ENCODE results near the gene HBQ1. TPM values are rescaled to one million over a fixed set of nuclear protein-coding genes. Genes with fewer than 3 reads are reported as not detected.
"Not testable (repeated sequence)": the region's sequence is repeated elsewhere in the genome, so short reads cannot be mapped to it uniquely, and the experiment has no call there.

Gene HBQ1
- total RNA-seq, 5 donors from 2014 or later (not counting 1 experiment from before 2014, with no cell fraction given), result not detected

DNA sequence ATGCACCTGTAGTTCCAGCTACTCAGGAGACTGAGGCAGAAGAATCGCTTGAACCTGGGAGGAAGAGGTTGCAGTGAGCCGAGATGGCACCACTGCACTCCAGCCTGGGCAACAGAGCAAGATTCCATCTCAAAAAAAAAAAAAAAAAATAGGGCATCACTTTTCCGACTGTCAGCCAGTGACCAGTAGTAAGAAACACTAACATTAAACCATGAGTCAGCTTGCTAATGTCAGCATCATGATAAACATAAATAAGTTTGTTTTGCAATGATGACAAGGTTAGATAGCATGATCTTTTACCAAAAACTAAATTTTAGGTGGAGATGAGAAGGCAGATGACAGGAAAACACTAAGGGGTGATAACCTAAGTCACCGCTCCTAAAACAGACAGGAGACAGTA lies 29.1 kb downstream of the HBQ1 start:
- H3K9me3 ChIP-seq; H3K27ac ChIP-seq (ENCODE audit: low read length); CTCF ChIA-PET; H3K4me3 ChIP-seq (ENCODE audit: control insufficient read depth in 1 of 2, extremely low read depth in 1 of 2, low read length in 1 of 2); ATAC-seq (replicated peaks in 1 of 4); DNase-seq; H3K27me3 Mint-ChIP-seq; H3K27me3 ChIP-seq (replicated peaks in 1 of 2; ENCODE audit: control insufficient read depth in 2 of 2, extremely low read depth in 1 of 2, insufficient read depth in 2 of 2, low read length in 1 of 2); H3K27ac Mint-ChIP-seq; POLR2A ChIA-PET; H3K4me1 ChIP-seq (ENCODE audit: control insufficient read depth in 1 of 2, extremely low read depth in 1 of 2, insufficient read depth in 2 of 2, low read length in 2 of 2); H3K4me3 Mint-ChIP-seq; H3K9me3 Mint-ChIP-seq: not testable (repeated sequence)
- H3K36me3 ChIP-seq (ENCODE audit: control insufficient read depth in 2 of 2, extremely low read depth in 1 of 2, insufficient read depth in 1 of 2, low read length in 1 of 2), result peaks cover 8 to 77% of the 10 kb centered on the region in 2 donors
- WGBS (ENCODE audit: insufficient coverage), result 100% methylated on average over 2 of the region's 4 CpGs
- Mint-ChIP-seq H3K36me3 (peaks cover 36% of the 10 kb centered on the region), H3K4me1 (peaks cover 11 to 13% (median 11%) of the 10 kb centered on the region in 3 donors)

DNA sequence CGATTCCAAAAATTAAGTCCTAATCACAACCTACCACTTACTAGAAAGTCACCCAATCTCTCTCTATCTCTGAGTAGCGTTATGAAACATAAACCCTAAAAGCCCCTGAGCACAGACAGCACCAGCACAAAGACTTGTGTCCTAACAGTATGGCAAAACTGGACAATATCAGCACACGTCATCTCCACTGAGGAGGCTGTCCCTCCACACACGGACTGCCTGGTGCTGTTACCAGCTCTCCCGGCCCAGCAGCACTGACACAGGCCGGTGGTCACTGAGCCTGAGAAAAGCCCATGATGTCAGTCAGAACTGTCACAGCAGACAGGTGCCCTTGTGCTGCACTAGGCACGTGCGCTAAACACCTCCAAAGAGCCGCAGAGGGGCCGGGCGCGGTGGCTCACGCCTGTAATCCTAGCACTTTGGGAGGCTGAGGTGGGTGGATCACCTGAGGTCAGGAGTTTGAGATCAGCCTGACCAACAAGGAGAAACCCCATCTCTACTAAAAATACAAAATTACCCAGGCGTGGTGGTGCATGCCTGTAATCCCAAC lies 31.4 kb downstream of the HBQ1 start:
- ATAC-seq (replicated peaks in 1 of 4); CTCF ChIA-PET; H3K9me3 Mint-ChIP-seq; DNase-seq; H3K4me1 ChIP-seq (ENCODE audit: control insufficient read depth in 1 of 2, extremely low read depth in 1 of 2, insufficient read depth in 2 of 2, low read length in 2 of 2); H3K27me3 ChIP-seq (replicated peaks in 1 of 2; ENCODE audit: control insufficient read depth in 2 of 2, extremely low read depth in 1 of 2, insufficient read depth in 2 of 2, low read length in 1 of 2); H3K4me3 ChIP-seq (ENCODE audit: control insufficient read depth in 1 of 2, extremely low read depth in 1 of 2, low read length in 1 of 2); H3K9me3 ChIP-seq; H3K27ac ChIP-seq (ENCODE audit: low read length); H3K27ac Mint-ChIP-seq; H3K4me3 Mint-ChIP-seq; POLR2A ChIA-PET; H3K27me3 Mint-ChIP-seq: not testable (repeated sequence)
- peaks cover 11 to 13% (median 12%) of the 10 kb centered on the region in 3 donors for H3K4me1 Mint-ChIP-seq
- H3K36me3 Mint-ChIP-seq, result peaks cover 26% of the 10 kb centered on the region
- H3K36me3 ChIP-seq (ENCODE audit: control insufficient read depth in 2 of 2, extremely low read depth in 1 of 2, insufficient read depth in 1 of 2, low read length in 1 of 2), result peaks cover 8 to 72% of the 10 kb centered on the region in 2 donors
- 94% methylated on average over 6 of the region's 14 CpGs for WGBS (ENCODE audit: insufficient coverage)

DNA sequence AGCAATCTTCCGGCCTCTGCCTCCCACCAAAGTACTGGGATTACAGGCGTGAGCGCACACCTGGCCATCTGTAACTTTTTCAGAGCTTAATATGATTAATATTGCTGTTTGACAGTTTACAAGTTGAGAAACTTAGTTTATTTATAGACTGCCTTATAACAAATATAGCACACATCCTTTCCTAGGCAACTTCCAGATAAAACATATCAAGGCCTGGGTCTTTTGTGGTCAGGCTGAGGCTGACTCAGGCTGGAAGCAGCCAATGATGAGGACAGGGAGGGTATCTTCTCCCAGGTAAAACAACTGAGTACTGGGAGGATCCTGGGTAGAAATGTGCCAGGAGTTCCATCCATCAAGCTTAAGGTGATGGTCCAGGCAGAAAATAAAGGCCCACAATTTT lies 32.7 kb downstream of the HBQ1 start:
- no CpG with 5 or more reads among the region's 3 CpGs for WGBS (ENCODE audit: insufficient coverage)
- Mint-ChIP-seq H3K4me1 (peaks cover 10 to 13% (median 12%) of the 10 kb centered on the region in 3 donors), H3K36me3 (peaks cover 24% of the 10 kb centered on the region), H3K9me3 (no peaks in the 10 kb centered on the region), H3K27me3 (no peaks in the 10 kb centered on the region), H3K4me3 (no peak overlapping the region), H3K27ac (no peak overlapping the region)
- Histone ChIP-seq H3K36me3 (ENCODE audit: control insufficient read depth in 2 of 2, extremely low read depth in 1 of 2, insufficient read depth in 1 of 2, low read length in 1 of 2) (peaks cover 8 to 72% of the 10 kb centered on the region in 2 donors), H3K9me3 (no peaks in the 10 kb centered on the region), H3K4me1 (ENCODE audit: control insufficient read depth in 1 of 2, extremely low read depth in 1 of 2, insufficient read depth in 2 of 2, low read length in 2 of 2) (no peaks in the 10 kb centered on the region), H3K4me3 (ENCODE audit: control insufficient read depth in 1 of 2, extremely low read depth in 1 of 2, low read length in 1 of 2) (no peak overlapping the region), H3K27ac (ENCODE audit: low read length) (no peak overlapping the region), H3K27me3 (replicated peaks in 1 of 2; ENCODE audit: control insufficient read depth in 2 of 2, extremely low read depth in 1 of 2, insufficient read depth in 2 of 2, low read length in 1 of 2) (no peaks in the 10 kb centered on the region)
- ATAC-seq (replicated peaks in 1 of 4) (no peak), DNase-seq (no peak)
- ChIA-PET CTCF (no interaction called here), POLR2A (interaction anchor here in 1 of 2 donors (1.2 kb wide), 1 partner anchor 15 kb away, joined by 4 read pairs; no protein-coding TSS in a partner anchor)

DNA sequence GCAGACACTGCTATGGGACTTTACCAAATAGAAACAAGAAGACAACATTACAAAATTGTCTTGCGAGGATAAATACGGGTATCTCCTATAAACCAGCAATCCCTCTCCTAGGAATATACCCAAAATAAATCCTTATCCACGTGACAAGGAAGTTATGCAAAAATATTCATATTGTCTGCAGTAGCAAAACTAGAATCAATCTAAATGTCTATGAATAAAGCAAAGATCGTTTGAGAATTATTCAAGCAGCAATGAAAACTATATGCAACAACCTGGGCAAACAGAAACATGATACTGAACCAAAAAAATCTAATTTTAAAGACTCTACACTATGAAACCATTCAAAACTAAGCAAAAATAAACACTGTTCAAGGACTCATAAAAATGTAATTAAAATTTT lies 39.8 kb downstream of the HBQ1 start:
- WGBS (ENCODE audit: insufficient coverage), result no CpG with 5 or more reads among the region's 4 CpGs
- no peak overlapping the region for H3K27ac ChIP-seq (ENCODE audit: low read length)
- ChIA-PET POLR2A (no interaction called here), CTCF (interaction anchor here in 1 of 2 donors (1.6 kb wide), 1 partner anchor 8 kb away, joined by 7 read pairs; no protein-coding TSS in a partner anchor)
- ATAC-seq (replicated peaks in 1 of 4) (no peak), DNase-seq (no peak)
- H3K36me3 ChIP-seq (ENCODE audit: control insufficient read depth in 2 of 2, extremely low read depth in 1 of 2, insufficient read depth in 1 of 2, low read length in 1 of 2), result peaks cover 8 to 62% of the 10 kb centered on the region in 2 donors
- no peaks in the 10 kb centered on the region for H3K9me3 ChIP-seq
- H3K4me1 ChIP-seq (ENCODE audit: control insufficient read depth in 1 of 2, extremely low read depth in 1 of 2, insufficient read depth in 2 of 2, low read length in 2 of 2), result no peaks in the 10 kb centered on the region
- H3K9me3 Mint-ChIP-seq, result no peaks in the 10 kb centered on the region
- no peak overlapping the region for H3K4me3 ChIP-seq (ENCODE audit: control insufficient read depth in 1 of 2, extremely low read depth in 1 of 2, low read length in 1 of 2)
- peaks cover 10 to 18% (median 16%) of the 10 kb centered on the region in 3 donors for H3K4me1 Mint-ChIP-seq
- H3K27me3 Mint-ChIP-seq, result no peaks in the 10 kb centered on the region
- H3K27ac Mint-ChIP-seq, result no peak overlapping the region
- H3K27me3 ChIP-seq (replicated peaks in 1 of 2; ENCODE audit: control insufficient read depth in 2 of 2, extremely low read depth in 1 of 2, insufficient read depth in 2 of 2, low read length in 1 of 2), result no peaks in the 10 kb centered on the region
- no peak overlapping the region for H3K4me3 Mint-ChIP-seq
- H3K36me3 Mint-ChIP-seq, result peaks cover 24% of the 10 kb centered on the region

GRCh38 chr16:228151-228851 lies 48.0 kb downstream of the HBQ1 start:
- Mint-ChIP-seq H3K27me3 (no peaks in the 10 kb centered on the region), H3K27ac (peak overlapping the region; percentile 80 to 90), H3K4me3 (peak overlapping the region; percentile 83 to 91 (median 90)), H3K36me3 (peaks cover 24% of the 10 kb centered on the region), H3K9me3 (no peaks in the 10 kb centered on the region), H3K4me1 (peaks cover 32 to 33% (median 33%) of the 10 kb centered on the region in 3 donors)
- WGBS (ENCODE audit: insufficient coverage), result 0% methylated on average over 3 of the region's 9 CpGs
- peak in 2 of 4 experiments; percentile 1 to 2 for ATAC-seq (replicated peaks in 1 of 4)
- Histone ChIP-seq H3K4me3 (ENCODE audit: control insufficient read depth in 1 of 2, extremely low read depth in 1 of 2, low read length in 1 of 2) (peak overlapping the region; percentile 76 to 89), H3K36me3 (ENCODE audit: control insufficient read depth in 2 of 2, extremely low read depth in 1 of 2, insufficient read depth in 1 of 2, low read length in 1 of 2) (peaks cover 0 to 31% of the 10 kb centered on the region in 2 donors), H3K27ac (ENCODE audit: low read length) (peak overlapping the region; percentile 81), H3K9me3 (no peaks in the 10 kb centered on the region), H3K27me3 (replicated peaks in 1 of 2; ENCODE audit: control insufficient read depth in 2 of 2, extremely low read depth in 1 of 2, insufficient read depth in 2 of 2, low read length in 1 of 2) (no peaks in the 10 kb centered on the region), H3K4me1 (ENCODE audit: control insufficient read depth in 1 of 2, extremely low read depth in 1 of 2, insufficient read depth in 2 of 2, low read length in 2 of 2) (peaks cover 10 to 15% of the 10 kb centered on the region in 2 experiments)
- peak in 2 of 35 experiments; percentile 5 to 10 for DNase-seq
- ChIA-PET POLR2A (interaction anchor here in 1 of 2 donors (1.1 to 1.2 kb wide), 2 partner anchors 15 to 125 kb away, joined by 4 read pairs; no protein-coding TSS in a partner anchor), CTCF (interaction anchor here in 1 of 2 donors (0.6 to 1.6 kb wide), 5 partner anchors 9 to 173 kb away, joined by 3 to 7 read pairs (median 6); partner anchors contain the start of gene DECR2)

DNA sequence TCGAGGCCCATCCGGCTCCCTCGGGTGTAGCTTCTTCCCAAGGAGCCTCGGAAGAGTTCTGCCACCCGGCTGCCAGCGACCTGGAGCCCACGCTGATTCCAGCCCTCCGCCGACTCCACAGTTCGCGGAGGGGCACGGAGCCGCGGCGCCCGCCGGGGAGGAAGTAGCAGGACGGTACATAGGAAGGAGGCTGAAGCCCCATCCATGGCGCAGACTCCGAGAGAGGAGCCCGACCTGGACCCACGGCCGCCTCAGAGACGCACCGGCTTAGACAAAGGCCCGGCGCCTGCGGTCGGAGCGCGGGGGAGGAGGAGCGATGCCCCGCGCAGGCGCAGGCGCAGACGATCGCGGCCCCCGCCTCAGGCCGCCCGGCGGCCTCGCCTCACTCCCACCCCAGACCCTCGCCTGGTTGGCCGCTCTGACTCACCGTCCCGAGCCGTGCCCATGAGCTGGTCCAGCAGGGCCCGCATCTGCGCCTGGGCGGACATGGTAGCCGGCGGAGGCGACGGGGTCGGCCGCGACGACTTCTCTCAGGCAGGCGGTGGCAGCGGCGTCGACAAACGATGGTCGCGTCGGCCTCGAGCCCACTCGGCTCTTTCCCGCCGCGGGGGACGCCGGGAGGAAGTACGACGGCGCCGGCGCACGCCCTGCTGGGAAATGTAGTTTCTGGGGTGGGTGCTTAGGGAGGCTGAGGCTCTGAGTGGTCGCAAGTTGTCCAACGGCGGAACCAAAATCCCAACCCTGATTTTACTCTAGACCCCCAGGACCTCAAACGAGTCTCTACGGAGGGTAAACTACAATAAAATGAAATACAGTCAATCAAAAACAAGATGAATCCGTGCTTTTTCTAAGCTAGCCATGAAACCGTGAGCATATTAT lies 48.8 kb downstream of the HBQ1 start, which contains the start of gene LUC7L:
LUC7L (minus strand) TSS at position 598 of the 879 bp plus-strand sequence; CDS start at position 488, 110 bp downstream.
- Mint-ChIP-seq H3K9me3 (no peaks in the 10 kb centered on the region), H3K36me3 (peaks cover 24% of the 10 kb centered on the region), H3K4me1 (peaks cover 32 to 33% (median 33%) of the 10 kb centered on the region in 3 donors), H3K27me3 (no peaks in the 10 kb centered on the region), H3K4me3 (peak within 1 kb of the TSS; percentile 83 to 91 (median 90)), H3K27ac (peak within 1 kb of the TSS; percentile 89 to 90)
- Histone ChIP-seq H3K27me3 (replicated peaks in 1 of 2; ENCODE audit: control insufficient read depth in 2 of 2, extremely low read depth in 1 of 2, insufficient read depth in 2 of 2, low read length in 1 of 2) (no peaks in the 10 kb centered on the region), H3K4me1 (ENCODE audit: control insufficient read depth in 1 of 2, extremely low read depth in 1 of 2, insufficient read depth in 2 of 2, low read length in 2 of 2) (peaks cover 10 to 19% of the 10 kb centered on the region in 2 experiments), H3K9me3 (no peaks in the 10 kb centered on the region), H3K36me3 (ENCODE audit: control insufficient read depth in 2 of 2, extremely low read depth in 1 of 2, insufficient read depth in 1 of 2, low read length in 1 of 2) (peaks cover 0 to 29% of the 10 kb centered on the region in 2 donors), H3K4me3 (ENCODE audit: control insufficient read depth in 1 of 2, extremely low read depth in 1 of 2, low read length in 1 of 2) (peak within 1 kb of the TSS; percentile 76 to 89), H3K27ac (ENCODE audit: low read length) (peak within 1 kb of the TSS; percentile 81)
- POLR2A ChIA-PET, result no interaction called here
- ATAC-seq (replicated peaks in 1 of 4) (peak; percentile 93 to 95 (median 94)), DNase-seq (peak; percentile 64 to 91 (median 81))
- under 1% methylated on average over 64 of the region's 88 CpGs for WGBS (ENCODE audit: insufficient coverage)
- CTCF ChIA-PET, result interaction anchor here (0.6 to 1.6 kb wide), 5 partner anchors 10 to 133 kb away, joined by 3 to 7 read pairs (median 6); no protein-coding TSS in a partner anchor

Data from T-cell (primary cell).